Neural cell (in vitro differentiated cells): Measurements from ENCODE around the gene MACROH2A2. TPM values are rescaled to one million over a fixed set of nuclear protein-coding genes. Genes with fewer than 3 reads are reported as not detected.

Experiments used
- H2AFZ ChIP-seq: fragments of 200-600, 300-800 bp; sonication (generic), shearing (Covaris generic); 2 replicates; pipeline ENCODE4 v1.6.0; 2014; ENCODE audit warnings: low read depth, mild to moderate bottlenecking, antibody characterized with exemption, low read length, moderate library complexity
- H3F3A ChIP-seq: fragments of 200-600 bp; shearing (Covaris generic); 2 replicates; pipeline ENCODE4 v1.6.1; 2016; ENCODE audit warnings: mild to moderate bottlenecking, moderate library complexity, mixed read lengths, antibody characterized with exemption, low read length; ENCODE audit not compliant: insufficient read depth, poor library complexity, severe bottlenecking
- H3K27ac ChIP-seq: fragments of 200-600, 300-800 bp; sonication (generic), shearing (Covaris generic); 2 replicates; pipeline ENCODE4 v1.5.1; 2014; ENCODE audit warnings: mild to moderate bottlenecking, low read length, moderate library complexity
- H3K27me3 ChIP-seq: fragments of 300-800, 200-600 bp; sonication (generic), shearing (Covaris generic); 2 replicates; pipeline ENCODE4 v1.6.0; 2014; ENCODE audit warnings: mild to moderate bottlenecking, low read depth, low read length, moderate library complexity; ENCODE audit not compliant: insufficient read depth
- H3K36me3 ChIP-seq: fragments of 300-800, 200-600 bp; sonication (generic), shearing (Covaris generic); 2 replicates; pipeline ENCODE4 v1.5.1; 2014; ENCODE audit warnings: mild to moderate bottlenecking, antibody characterized with exemption, low read length, moderate library complexity; ENCODE audit not compliant: insufficient read depth
- H3K4me2 ChIP-seq: fragments of 300-800, 200-600 bp; sonication (generic), shearing (Covaris generic); 2 replicates; pipeline ENCODE4 v1.6.0; 2014; ENCODE audit warnings: mild to moderate bottlenecking, low read length
- H3K4me3 ChIP-seq: fragments of 300-800, 200-600 bp; sonication (generic), shearing (Covaris generic); 2 replicates; pipeline ENCODE4 v1.5.1; 2014; ENCODE audit warnings: mild to moderate bottlenecking, low read length, moderate library complexity
- H3K79me2 ChIP-seq: fragments of 200-600 bp; shearing (Covaris generic); replicated peaks from 2 replicates; pipeline ENCODE4 v1.6.0; 2014; ENCODE audit warnings: mild to moderate bottlenecking, low read length, moderate library complexity; ENCODE audit not compliant: insufficient read depth
- H3K9ac ChIP-seq: fragments of 300-800, 200-600 bp; sonication (generic), shearing (Covaris generic); 2 replicates; pipeline ENCODE4 v1.6.1; 2016; ENCODE audit warnings: mild to moderate bottlenecking, low read length, mixed read lengths
- H3K9me2 ChIP-seq: fragments of 200-600 bp; shearing (Covaris generic); 2 replicates; pipeline ENCODE4 v1.6.1; 2016; ENCODE audit warnings: mild to moderate bottlenecking, low read length, mixed read lengths; ENCODE audit not compliant: insufficient read depth
- H3K9me3 ChIP-seq: fragments of 200-600, 300-800 bp; sonication (generic), shearing (Covaris generic); 2 replicates; pipeline ENCODE4 v1.6.1; 2016; ENCODE audit warnings: mild to moderate bottlenecking, mixed run types, low read length, moderate library complexity, mixed read lengths
- H4K20me1 ChIP-seq: fragments of 200-600 bp; shearing (Covaris generic); 2 replicates; pipeline ENCODE4 v1.6.1; 2016; ENCODE audit warnings: mild to moderate bottlenecking, mixed run types; ENCODE audit not compliant: insufficient read depth
- CTCF ChIP-seq: fragments of 450-650 bp; IDR thresholded peaks from 2 replicates; pipeline ENCODE4 v1.5.1; 2014; ENCODE audit warnings: antibody characterized with exemption, mild to moderate bottlenecking, moderate library complexity; ENCODE audit not compliant: poor library complexity, severe bottlenecking
- EP300 ChIP-seq: fragments of 450-650 bp; conservative IDR thresholded peaks from 2 replicates; pipeline ENCODE4 v1.6.1; 2014; ENCODE audit warnings: antibody characterized with exemption, mild to moderate bottlenecking, moderate library complexity; ENCODE audit not compliant: poor library complexity, severe bottlenecking
- EZH2 ChIP-seq: fragments of 200-600, 300-800 bp; shearing (Covaris generic), sonication (generic); IDR thresholded peaks from 2 replicates; pipeline ENCODE4 v1.6.1; 2014; ENCODE audit warnings: antibody characterized with exemption, low read length, borderline replicate concordance, mild to moderate bottlenecking; ENCODE audit not compliant: insufficient read depth, poor library complexity, severe bottlenecking
- MXI1 ChIP-seq: fragments of 450-650 bp; conservative IDR thresholded peaks from 2 replicates; pipeline ENCODE4 v1.6.1; 2014; ENCODE audit warnings: antibody characterized with exemption, mild to moderate bottlenecking; ENCODE audit not compliant: poor library complexity, severe bottlenecking
- POLR2AphosphoS5 ChIP-seq: IDR thresholded peaks from 2 replicates; pipeline ENCODE4 v1.6.1; 2012
- RAD21 ChIP-seq: fragments of 450-650 bp; conservative IDR thresholded peaks from 2 replicates; pipeline ENCODE4 v1.6.1; 2014; ENCODE audit warnings: antibody characterized with exemption, mild to moderate bottlenecking, moderate library complexity
- REST ChIP-seq: IDR thresholded peaks from 2 replicates; pipeline ENCODE4 v1.6.1; 2012; ENCODE audit warnings: borderline replicate concordance
- SMC3 ChIP-seq: fragments of 450-650 bp; conservative IDR thresholded peaks from 2 replicates; pipeline ENCODE4 v1.6.1; 2014; ENCODE audit warnings: antibody characterized with exemption, mild to moderate bottlenecking, moderate library complexity; ENCODE audit not compliant: poor library complexity
- TAF1 ChIP-seq: IDR thresholded peaks from 2 replicates; pipeline ENCODE4 v1.6.1; 2012; ENCODE audit warnings: low read depth
- polyA plus RNA-seq: library from polyadenylated mRNA; depleted of rRNA; stranded (reverse); fragments of >200 nt; gene quantifications from 2 replicates; pipeline ENCODE4 v1.2.3, GENCODE V29; 2014

MACROH2A2 gene
- polyA plus RNA-seq, 1 donor from 2014 or later: 173 TPM

GRCh38 chr10:70094250-70094649 is 41.6 kb downstream of the MACROH2A2 start:
- no peaks in the 10 kb centered on the region for H3F3A ChIP-seq
- no peaks in the 10 kb centered on the region for H3K9me3 ChIP-seq
- H3K4me2 ChIP-seq: no peak overlapping the region
- H3K27ac ChIP-seq: no peak overlapping the region
- no peak overlapping the region for H3K9ac ChIP-seq
- no peaks in the 10 kb centered on the region for H3K9me2 ChIP-seq
- H4K20me1 ChIP-seq: no peaks in the 10 kb centered on the region
- no peak overlapping the region for H2AFZ ChIP-seq
- H3K27me3 ChIP-seq: no peaks in the 10 kb centered on the region
- peaks cover 3% of the 10 kb centered on the region for H3K79me2 ChIP-seq
- H3K4me3 ChIP-seq: no peak overlapping the region
- TF ChIP-seq CTCF (no peak), POLR2AphosphoS5 (no peak), TAF1 (no peak), EP300 (no peak), SMC3 (no peak), MXI1 (no peak), REST (no peak), RAD21 (no peak), EZH2 (no peak)
- H3K36me3 ChIP-seq: peaks cover 18% of the 10 kb centered on the region

- H3K4me2 ChIP-seq: no peak overlapping the region
- no peaks in the 10 kb centered on the region for H4K20me1 ChIP-seq
- H3K27ac ChIP-seq: no peak overlapping the region
- no peaks in the 10 kb centered on the region for H3K9me2 ChIP-seq
- H3K4me3 ChIP-seq: no peak overlapping the region
- no peaks in the 10 kb centered on the region for H3K9me3 ChIP-seq
- H3K36me3 ChIP-seq: peaks cover 18% of the 10 kb centered on the region
- H3F3A ChIP-seq: no peaks in the 10 kb centered on the region
- no peaks in the 10 kb centered on the region for H3K27me3 ChIP-seq
- H2AFZ ChIP-seq: no peak overlapping the region
- no peak for TF ChIP-seq EP300
- no peak for TF ChIP-seq TAF1
- no peak for TF ChIP-seq POLR2AphosphoS5
- H3K79me2 ChIP-seq: no peaks in the 10 kb centered on the region
- no peak overlapping the region for H3K9ac ChIP-seq
Measured at GRCh38 chr10:70096016-70096704, 43.5 kb downstream of the MACROH2A2 start.
